GM12878 (cell line): Measurements from ENCODE around the gene CACNA1I. TPM values are rescaled to one million over a fixed set of nuclear protein-coding genes. Genes with fewer than 3 reads are reported as not detected.

ENCODE experiments used
- ATAC-seq: fragments of 200-7000 bp; cut with Tn5 transposase; 3 replicates; pipeline ENCODE4 v1.9.1; 2020; ENCODE audit warnings: mild to moderate bottlenecking, moderate library complexity
- BruUV-seq: library from RNA; stranded (reverse); fragments of 400-500 nt; replicated peaks from 2 replicates; lab custom pipeline; 2021; lab: Mats Ljungman, UMichigan
- CTCF ChIA-PET: fragments of 300-600 bp; sonication (Branson Sonifier 250); formaldehyde crosslinking; extraction: SDS; loops from one replicate; lab custom pipeline; 2021; ENCODE audit warnings: inconsistent platforms; lab: Yijun Ruan, JAX
- POLR2A ChIA-PET: fragments of 350-600 bp; formaldehyde crosslinking; extraction: SDS; loops from one replicate; lab custom pipeline; 2021; ENCODE audit warnings: inconsistent platforms; lab: Charles Lee
- RAD21 ChIA-PET: fragments of 300-600 bp; sonication (Branson Sonifier 250); formaldehyde crosslinking; loops from one replicate; lab custom pipeline; 2023; ENCODE audit warnings: antibody characterized with exemption; ENCODE audit not compliant: unreplicated experiment; lab: Charles Lee
- SMC1A ChIA-PET: fragments of 300-600 bp; sonication (Branson Sonifier 250); formaldehyde crosslinking; loops from one replicate; lab custom pipeline; 2023; ENCODE audit not compliant: unreplicated experiment, uncharacterized antibody; lab: Charles Lee
- DNase-seq: peaks from one replicate; pipeline ENCODE4 v3.0.0-alpha.2; 2011; ENCODE audit warnings: low read depth, low spot score
- FAIRE-seq: peaks from 3 replicates; lab custom pipeline; 2011; peaks lifted over from hg19 to GRCh38; lab: Jason Lieb, UNC
- H2AFZ ChIP-seq: 2 replicates; pipeline ENCODE4 v1.6.0; 2011; ENCODE audit warnings: low read depth, low read length, control low read depth; ENCODE audit not compliant: control insufficient read depth
- H3K27ac ChIP-seq: 2 replicates; pipeline ENCODE4 v1.5.1; 2011; ENCODE audit warnings: control low read depth; ENCODE audit not compliant: control insufficient read depth, insufficient read depth
- H3K27me3 ChIP-seq, 2 experiments: replicated peaks in 1 of 2; 2 replicates each; pipeline versions ENCODE4 v1.6.0 to v1.6.1; 2011; ENCODE audit warnings: low read length in 1 of 2; ENCODE audit not compliant: control insufficient read depth in 2 of 2, insufficient read depth in 2 of 2
- H3K36me3 ChIP-seq, 2 experiments: 2 replicates each; pipeline ENCODE4 v1.5.1; 2011; ENCODE audit warnings: low read length in 1 of 2; ENCODE audit not compliant: control insufficient read depth in 2 of 2, insufficient read depth in 2 of 2
- H3K4me1 ChIP-seq: 2 replicates; pipeline ENCODE4 v1.6.1; 2011; ENCODE audit warnings: mild to moderate bottlenecking, low read length, moderate library complexity, mixed read lengths; ENCODE audit not compliant: control insufficient read depth, insufficient read depth
- H3K4me2 ChIP-seq: 2 replicates; pipeline ENCODE4 v1.6.0; 2011; ENCODE audit warnings: control low read depth; ENCODE audit not compliant: control insufficient read depth, insufficient read depth
- H3K4me3 ChIP-seq: fragments of 200-600 bp; sonication (generic); 2 replicates; pipeline ENCODE4 v1.5.1; 2016
- H3K79me2 ChIP-seq: 2 replicates; pipeline ENCODE4 v1.6.0; 2011; ENCODE audit warnings: low read length; ENCODE audit not compliant: control insufficient read depth, insufficient read depth
- H3K9ac ChIP-seq: 2 replicates; pipeline ENCODE4 v1.8.0; 2011; ENCODE audit warnings: low read length, control low read depth, mixed read lengths; ENCODE audit not compliant: control insufficient read depth, insufficient read depth
- H3K9me3 ChIP-seq: replicated peaks from 3 replicates; pipeline ENCODE4 v1.5.1; 2011; ENCODE audit warnings: mild to moderate bottlenecking, low read length; ENCODE audit not compliant: control insufficient read depth, insufficient read depth
- H4K20me1 ChIP-seq: 2 replicates; pipeline ENCODE4 v1.6.0; 2011; ENCODE audit not compliant: control insufficient read depth, insufficient read depth
- ASH2L ChIP-seq: fragments of 300-600, 200-600 bp; sonication (generic); IDR thresholded peaks from 2 replicates; pipeline ENCODE4 v1.6.1; 2017; ENCODE audit warnings: low read depth, mild to moderate bottlenecking, borderline replicate concordance
- BMI1 ChIP-seq: fragments of 450-650 bp; IDR thresholded peaks from 2 replicates; pipeline ENCODE4 v1.6.1; 2016; ENCODE audit warnings: mild to moderate bottlenecking, moderate library complexity, borderline replicate concordance
- CBX5 ChIP-seq: sonication (generic); IDR thresholded peaks from 2 replicates; pipeline ENCODE4 v1.6.1; 2016; ENCODE audit warnings: low read depth, moderate library complexity, mild to moderate bottlenecking, inconsistent platforms
- CREB1 ChIP-seq: IDR thresholded peaks from 2 replicates; pipeline ENCODE4 v1.6.1; 2012; ENCODE audit warnings: low read depth, mild to moderate bottlenecking, inconsistent platforms
- CREM ChIP-seq: IDR thresholded peaks from 2 replicates; pipeline ENCODE4 v1.6.1; 2014; ENCODE audit warnings: antibody characterized with exemption, low read depth
- E2F4 ChIP-seq: IDR thresholded peaks from 2 replicates; pipeline ENCODE4 v1.6.1; 2012; ENCODE audit warnings: low read depth, low read length, improper control_type of control experiment
- EED ChIP-seq: sonication (generic); IDR thresholded peaks from 2 replicates; pipeline ENCODE4 v1.6.1; 2016; ENCODE audit warnings: antibody characterized with exemption, low read depth
- IKZF2 ChIP-seq, 2 experiments: fragments of 450-650 bp; IDR thresholded peaks; 2 replicates each; pipeline ENCODE4 v1.6.1; 2017; ENCODE audit warnings: mild to moderate bottlenecking in 2 of 2, moderate library complexity in 2 of 2
- MEF2B ChIP-seq: fragments of 450-650 bp; IDR thresholded peaks from 2 replicates; pipeline ENCODE4 v1.6.1; 2018; ENCODE audit warnings: mild to moderate bottlenecking, moderate library complexity; ENCODE audit not compliant: partially characterized antibody, poor library complexity, severe bottlenecking
- NBN ChIP-seq: fragments of 450-650 bp; IDR thresholded peaks from 2 replicates; pipeline ENCODE4 v1.6.1; 2016
- PML ChIP-seq: IDR thresholded peaks from 2 replicates; pipeline ENCODE4 v1.6.1; 2012; ENCODE audit warnings: low read length, inconsistent platforms
- POLR2AphosphoS5 ChIP-seq: IDR thresholded peaks from 2 replicates; pipeline ENCODE4 v1.6.1; 2011; ENCODE audit warnings: mild to moderate bottlenecking, low read length, inconsistent platforms
- REST ChIP-seq: IDR thresholded peaks from 2 replicates; pipeline ENCODE4 v1.6.1; 2012; ENCODE audit warnings: mild to moderate bottlenecking, low read depth, low read length
- SRF ChIP-seq, 2 experiments: IDR thresholded peaks; 2 replicates each; pipeline ENCODE4 v1.6.1; 2011; ENCODE audit warnings: low read depth in 2 of 2, low read length in 2 of 2, mild to moderate bottlenecking in 1 of 2, moderate library complexity in 1 of 2
- SUPT20H ChIP-seq: IDR thresholded peaks from 2 replicates; pipeline ENCODE4 v1.6.1; 2011; ENCODE audit warnings: low read depth, mild to moderate bottlenecking, low read length, moderate library complexity, borderline replicate concordance; ENCODE audit not compliant: control insufficient read depth
- SUZ12 ChIP-seq: fragments of 200-600 bp; sonication (generic); IDR thresholded peaks from one replicate; pipeline ENCODE4 v1.6.1; 2018; ENCODE audit warnings: antibody characterized with exemption, mild to moderate bottlenecking; ENCODE audit not compliant: unreplicated experiment
- WRNIP1 ChIP-seq: IDR thresholded peaks from 2 replicates; pipeline ENCODE4 v1.6.1; 2011; ENCODE audit warnings: low read depth, low read length, improper control_type of control experiment, borderline replicate concordance
- ZNF24 ChIP-seq: fragments of 450-650 bp; IDR thresholded peaks from 2 replicates; pipeline ENCODE4 v1.6.1; 2017; ENCODE audit warnings: antibody characterized with exemption, mild to moderate bottlenecking
- ZNF384 ChIP-seq: IDR thresholded peaks from 2 replicates; pipeline ENCODE4 v1.6.1; 2012; ENCODE audit warnings: low read depth, mild to moderate bottlenecking, low read length, improper control_type of control experiment, borderline replicate concordance
- ZZZ3 ChIP-seq: IDR thresholded peaks from 2 replicates; pipeline ENCODE4 v1.6.1; 2011; ENCODE audit warnings: low read depth; ENCODE audit not compliant: control insufficient read depth, insufficient read length
- WGBS: methylation state at CpG from one replicate; pipeline ENCODE4 v1.1.6; 2016; ENCODE audit warnings: low lambda C conversion rate; ENCODE audit not compliant: insufficient replicate concordance, insufficient coverage; ENCODE audit errors: missing lambda C conversion rate; 5-methylcytosine and 5-hydroxymethylcytosine counted together
- in situ Hi-C: fragments of 300-500 bp; cut with MboI; formaldehyde crosslinking; loops from 9 replicates; pipeline ENCODE4 v1.14.3; 2018; ENCODE audit warnings: mixed read lengths
- intact Hi-C: fragments of 100-400 bp; cut with micrococcal nuclease; formaldehyde crosslinking; loops from one replicate; pipeline ENCODE4 v1.14.2; 2022; ENCODE audit not compliant: unreplicated experiment
- polyA plus RNA-seq, 11 experiments: library from polyadenylated mRNA; depleted of rRNA in 4 of 11; unstranded in 6 of 11; stranded (reverse) in 5 of 11; fragments of >200 nt; fragmentation: Nextera tagmentation in 4 of 11; fragmentation: Illumina TruSeq in 1 of 11; extraction: Ambion mirVana in 4 of 11; extraction: Trizol in 1 of 11; gene quantifications; 1 replicate in 1 of 11; 2 replicates in 10 of 11; pipeline versions ENCODE4 v1.2.1 to v1.2.3, GENCODE V29; 2011 to 2016; ENCODE audit warnings: inconsistent platforms in 2 of 11, missing spikeins in 2 of 11, low read depth in 1 of 11
- total RNA-seq, 4 experiments: library from RNA; depleted of rRNA in 3 of 4; stranded (reverse); fragments of >200 nt in 3 of 4; fragmentation: Illumina TruSeq in 1 of 4; extraction: Trizol in 1 of 4; gene quantifications; 2 replicates each; pipeline versions ENCODE4 v1.2.1 to v1.2.3, GENCODE V29; 2013 to 2021

Gene CACNA1I
- total and polyA plus RNA-seq, 10 of the 15 experiments (the other 5 are each of a cell fraction or from before 2014, with no cell fraction given) = 0.01 to 0.03 TPM; not detected in 8

GRCh38 chr22:39683639-39684038 is 113.1 kb downstream of the CACNA1I start (continued):
- no peak for TF ChIP-seq SUZ12
- no peak for TF ChIP-seq ZNF24
- no peak for TF ChIP-seq EED
- no peak for TF ChIP-seq REST
- no peak for TF ChIP-seq NBN

GRCh38 chr22:39684702-39685281 is 114.2 kb downstream of the CACNA1I start:
- no TSS peak for BruUV-seq
- ChIA-PET POLR2A (no interaction called here), RAD21 (no interaction called here), SMC1A (no interaction called here), CTCF (no interaction called here)
- no peaks in the 10 kb centered on the region for H3K9me3 ChIP-seq
- WGBS = 10% methylated on average over 10 of the region's 12 CpGs
- ATAC-seq (no peak), FAIRE-seq (no peak), DNase-seq (no peak)
- no peaks in the 10 kb centered on the region for H3K36me3 ChIP-seq
- no peak overlapping the region for H3K9ac ChIP-seq
- H3K4me2 ChIP-seq = no peak overlapping the region
- no peaks in the 10 kb centered on the region for H4K20me1 ChIP-seq
- in situ Hi-C loops = no loop called here
- no peak overlapping the region for H3K27ac ChIP-seq
- no peaks in the 10 kb centered on the region for H3K79me2 ChIP-seq
- no peaks in the 10 kb centered on the region for H3K4me1 ChIP-seq
- no peak overlapping the region for H3K4me3 ChIP-seq
- intact Hi-C loops = no loop called here
- H3K27me3 ChIP-seq = peaks cover 0 to 6% of the 10 kb centered on the region in 2 experiments; a peak in 3 of 4 replicates
- no peak overlapping the region for H2AFZ ChIP-seq
- TF ChIP-seq ASH2L (no peak), CREM (no peak), E2F4 (no peak), ZZZ3 (no peak), POLR2AphosphoS5 (no peak), MEF2B (no peak), SRF (IDR thresholded peaks at IDR 0.05; ENCODE audit: low read depth in 2 of 2, low read length in 2 of 2) (no peak), ZNF384 (no peak), IKZF2 (IDR thresholded peaks at IDR 0.05) (no peak), SUPT20H (no peak), BMI1 (no peak), CBX5 (no peak), PML (no peak), WRNIP1 (no peak), CREB1 (no peak)
